ENCODE data around the gene RXRG. TPM values are rescaled to one million over a fixed set of nuclear protein-coding genes. Genes with fewer than 3 reads are reported as not detected.
"Not testable (repeated sequence)": the region's sequence is repeated elsewhere in the genome, so short reads cannot be mapped to it uniquely, and the experiment has no call there.

RXRG gene
- total RNA-seq (2014; rRNA removed; shearing (Covaris generic); ENCODE audit: low replicate concordance), result not detected in 2 replicates

DNA sequence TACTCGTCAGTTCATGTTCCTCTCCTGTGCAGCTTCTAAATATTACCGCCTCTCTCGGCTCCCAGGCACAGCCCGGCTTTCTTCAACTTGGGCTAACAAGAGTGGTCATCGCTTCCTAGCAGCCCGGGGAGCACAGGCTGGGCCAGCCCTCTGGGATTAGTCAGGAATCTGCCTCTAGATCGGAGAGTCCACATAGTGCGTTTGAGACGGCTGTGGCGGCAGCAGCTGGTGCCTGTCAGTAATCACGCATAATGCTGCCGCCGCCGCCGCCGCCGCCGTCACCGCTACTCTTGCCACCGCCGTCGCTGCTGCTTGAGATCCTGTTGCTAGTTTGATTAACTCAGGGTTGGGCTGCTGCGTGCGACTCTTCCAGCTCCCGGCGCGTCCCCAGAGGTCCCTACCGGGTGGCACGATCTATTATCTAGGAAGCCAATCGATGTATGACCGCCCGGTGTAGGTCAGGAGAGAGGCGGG lies at the start of gene RXRG:
RXRG (minus strand) TSS at position 230 of the 474 bp plus-strand sequence. CDS start 233 bp downstream, outside the sequence.
- DNase-seq (ENCODE audit: low read depth), result no peak
- in situ Hi-C loops (cut with HindIII; ENCODE audit: low pct_unique_long_range_greater_than_20kb, low sequenced_read_pairs), result no loop called here

GRCh38 chr1:165492845-165493373 lies 48.0 kb upstream of the RXRG start:
- in situ Hi-C loops (cut with HindIII; ENCODE audit: low pct_unique_long_range_greater_than_20kb, low sequenced_read_pairs), result no loop called here
- no peak for DNase-seq (ENCODE audit: low read depth)

- DNase-seq (ENCODE audit: low read depth), result no peak
- in situ Hi-C loops (cut with HindIII; ENCODE audit: low pct_unique_long_range_greater_than_20kb, low sequenced_read_pairs), result no loop called here
Observed at GRCh38 chr1:165490175-165490574, 45.2 kb upstream of the RXRG start.

DNA sequence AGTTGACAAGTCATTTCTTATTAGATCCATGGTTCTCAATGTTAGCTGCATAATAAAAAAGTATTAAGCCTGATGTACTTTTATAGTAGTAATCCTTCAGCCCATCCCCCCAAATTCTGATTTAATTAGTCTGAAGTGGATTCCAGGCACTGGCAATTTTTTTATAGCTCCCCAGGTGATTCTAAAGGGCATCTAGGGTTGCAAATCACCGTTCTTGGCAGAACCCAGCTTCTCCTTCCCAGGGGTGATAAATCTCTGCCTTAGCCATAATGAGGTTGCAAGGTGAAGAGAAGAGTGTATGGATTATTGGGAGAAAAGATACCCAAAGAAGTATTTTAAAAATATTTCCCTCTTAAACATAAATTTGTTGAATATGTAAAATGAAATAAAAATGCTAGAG lies 43.0 kb upstream of the RXRG start:
- in situ Hi-C loops (cut with HindIII; ENCODE audit: low pct_unique_long_range_greater_than_20kb, low sequenced_read_pairs), result no loop called here
- no peak for DNase-seq (ENCODE audit: low read depth)

DNA sequence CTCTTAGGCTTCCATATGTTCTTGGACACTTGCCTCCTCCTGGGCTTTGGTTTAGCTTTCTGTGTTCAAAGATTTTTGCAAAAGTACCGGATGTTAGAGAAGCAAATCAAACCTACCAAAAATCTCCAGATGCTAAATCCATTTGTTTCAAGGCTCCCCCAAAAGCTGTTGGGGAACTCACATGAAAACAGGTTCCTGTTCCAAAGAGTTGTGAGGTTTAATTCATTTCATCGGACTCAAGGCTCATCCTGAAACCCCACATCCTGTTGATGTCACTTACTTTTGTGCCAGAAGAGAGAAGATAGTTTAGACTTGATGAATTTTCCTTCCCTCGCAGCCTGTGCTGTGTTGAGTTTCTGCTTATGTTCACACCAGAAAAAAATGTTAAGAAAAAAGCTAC lies 41.7 kb upstream of the RXRG start:
- in situ Hi-C loops (cut with HindIII; ENCODE audit: low pct_unique_long_range_greater_than_20kb, low sequenced_read_pairs), result no loop called here
- no peak for DNase-seq (ENCODE audit: low read depth)

DNA sequence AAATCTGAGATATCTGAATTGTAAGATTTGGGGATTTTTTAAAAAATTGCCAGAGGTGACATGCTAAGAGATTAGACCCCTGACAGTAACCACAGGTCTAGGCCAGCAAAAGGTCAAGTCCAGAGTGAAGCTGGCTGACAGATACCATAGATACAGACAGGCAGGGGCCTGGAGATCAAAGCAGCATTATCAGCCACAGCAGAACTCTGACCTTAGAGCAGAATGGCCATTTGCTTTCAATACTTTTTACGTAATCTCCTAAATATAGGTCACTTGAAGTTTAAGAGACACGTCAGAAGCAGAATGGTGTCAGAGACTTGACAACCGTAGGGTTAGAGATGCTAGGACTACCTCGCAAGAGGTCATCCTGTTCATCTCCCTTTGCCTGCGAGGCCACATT lies 40.8 kb upstream of the RXRG start:
- in situ Hi-C loops (cut with HindIII; ENCODE audit: low pct_unique_long_range_greater_than_20kb, low sequenced_read_pairs), result no loop called here
- DNase-seq (ENCODE audit: low read depth), result no peak

DNA sequence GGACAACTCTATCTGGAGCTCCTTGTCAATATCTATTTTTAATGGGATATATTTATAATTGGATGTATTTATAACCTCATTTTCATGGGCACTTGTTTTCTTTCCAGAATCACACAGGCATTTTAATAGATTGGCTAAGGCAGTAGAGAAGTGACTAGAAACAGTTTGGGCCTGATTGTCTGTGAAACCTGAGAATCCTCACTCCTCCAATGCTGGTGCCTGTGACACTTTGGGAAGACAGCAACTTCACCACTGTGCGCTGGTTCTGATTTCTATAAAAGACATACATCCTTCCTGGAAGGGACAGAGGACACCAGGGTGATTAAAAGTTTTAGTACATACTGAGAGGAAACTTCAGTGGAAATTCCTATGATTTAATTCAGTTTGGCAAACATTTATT lies 39.6 kb upstream of the RXRG start:
- in situ Hi-C loops (cut with HindIII; ENCODE audit: low pct_unique_long_range_greater_than_20kb, low sequenced_read_pairs), result no loop called here
- DNase-seq (ENCODE audit: low read depth), result no peak

DNA sequence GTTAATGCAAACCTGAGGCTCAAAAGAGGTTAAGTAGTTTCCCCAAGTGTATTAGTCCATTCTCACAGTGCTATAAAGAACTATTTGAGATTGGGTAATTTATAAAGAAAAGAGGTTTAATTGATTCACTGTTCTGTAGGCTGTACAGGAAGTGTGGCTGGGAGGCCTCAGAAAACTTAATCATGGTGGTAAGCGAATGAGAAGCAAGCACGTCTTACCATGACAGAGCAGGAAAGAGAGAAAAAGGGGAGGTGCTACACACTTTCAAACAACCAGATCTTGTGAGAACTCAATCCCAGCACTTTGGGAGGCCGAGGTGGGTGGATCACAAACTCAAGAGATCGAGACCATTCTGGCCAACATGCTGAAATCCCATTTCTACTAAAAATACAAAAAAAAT lies 38.5 kb upstream of the RXRG start:
- no peak for DNase-seq (ENCODE audit: low read depth)
- in situ Hi-C loops (cut with HindIII; ENCODE audit: low pct_unique_long_range_greater_than_20kb, low sequenced_read_pairs), result no loop called here

- in situ Hi-C loops (cut with HindIII; ENCODE audit: low pct_unique_long_range_greater_than_20kb, low sequenced_read_pairs), result no loop called here
- DNase-seq (ENCODE audit: low read depth), result peak; percentile 68
Observed at GRCh38 chr1:165481820-165482532, 37.0 kb upstream of the RXRG start.

DNA sequence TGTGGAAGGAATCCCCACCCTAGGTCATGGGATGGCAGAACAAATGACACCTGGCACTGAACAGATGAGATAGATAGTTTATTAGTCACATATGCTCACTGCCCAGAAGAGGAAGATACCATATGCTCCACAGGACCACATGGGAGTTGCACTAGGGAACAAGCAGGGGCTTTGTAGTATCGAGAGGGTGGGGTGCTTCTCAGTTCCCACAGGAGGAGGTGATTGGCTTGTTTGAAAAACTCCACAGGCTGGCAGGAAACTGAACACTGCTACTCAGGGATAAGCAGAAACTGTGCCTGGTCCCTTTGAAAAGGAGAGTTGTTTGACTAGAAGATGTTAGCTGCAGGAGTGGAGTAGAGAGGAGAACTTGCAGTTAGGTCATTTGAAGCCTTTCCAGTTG lies 31.9 kb upstream of the RXRG start:
- DNase-seq (ENCODE audit: low read depth), result no peak
- in situ Hi-C loops (cut with HindIII; ENCODE audit: low pct_unique_long_range_greater_than_20kb, low sequenced_read_pairs), result no loop called here

GRCh38 chr1:165474196-165474595 lies 29.3 kb upstream of the RXRG start:
- DNase-seq (ENCODE audit: low read depth), result no peak
- in situ Hi-C loops (cut with HindIII; ENCODE audit: low pct_unique_long_range_greater_than_20kb, low sequenced_read_pairs), result no loop called here

DNA sequence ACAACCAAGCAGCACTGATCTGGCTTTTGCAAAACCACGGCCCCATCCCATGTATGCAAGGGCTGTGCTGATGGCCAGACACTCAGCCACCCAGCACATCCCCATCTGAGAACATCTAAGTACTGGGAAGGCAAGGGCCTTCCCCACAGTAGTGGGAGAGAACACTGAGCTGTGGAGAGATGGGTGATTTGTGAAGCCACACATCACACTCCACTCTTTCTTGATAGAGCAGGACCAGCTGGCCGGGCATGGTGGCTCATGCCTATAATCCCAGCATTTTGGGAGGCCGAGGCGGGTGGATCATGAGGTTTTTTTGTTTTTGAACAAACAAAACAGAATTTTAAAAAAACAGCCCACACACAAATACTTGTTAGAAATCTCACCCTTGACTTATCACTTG lies 28.2 kb upstream of the RXRG start:
- DNase-seq (ENCODE audit: low read depth), result no peak
- in situ Hi-C loops (cut with HindIII; ENCODE audit: low pct_unique_long_range_greater_than_20kb, low sequenced_read_pairs), result no loop called here

DNA sequence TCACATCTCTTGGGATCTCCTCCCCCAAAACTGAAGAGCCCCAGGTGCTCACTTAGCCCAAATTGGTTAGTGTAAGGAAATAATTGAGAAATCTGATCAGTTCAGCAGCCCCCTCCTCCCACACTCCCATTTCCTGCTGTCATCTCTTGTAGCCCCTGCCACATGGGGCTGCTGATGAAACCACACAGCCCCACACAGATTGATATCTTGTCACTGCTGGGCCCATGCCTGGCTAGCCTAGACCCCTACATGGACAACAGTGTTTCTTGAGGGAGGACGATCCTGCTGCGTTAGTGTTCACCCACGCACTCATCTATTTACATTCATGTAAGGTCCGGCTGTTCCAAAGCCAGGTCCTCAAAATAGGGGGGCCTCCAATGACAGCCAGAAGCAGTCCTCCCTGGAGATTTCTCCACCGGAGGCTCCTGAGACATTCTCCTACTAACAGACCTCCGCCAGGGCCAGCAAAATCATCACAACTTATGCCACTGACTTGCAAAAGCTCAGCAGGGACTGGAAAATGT lies 23.9 kb upstream of the RXRG start:
- no peak for DNase-seq (ENCODE audit: low read depth)

DNA sequence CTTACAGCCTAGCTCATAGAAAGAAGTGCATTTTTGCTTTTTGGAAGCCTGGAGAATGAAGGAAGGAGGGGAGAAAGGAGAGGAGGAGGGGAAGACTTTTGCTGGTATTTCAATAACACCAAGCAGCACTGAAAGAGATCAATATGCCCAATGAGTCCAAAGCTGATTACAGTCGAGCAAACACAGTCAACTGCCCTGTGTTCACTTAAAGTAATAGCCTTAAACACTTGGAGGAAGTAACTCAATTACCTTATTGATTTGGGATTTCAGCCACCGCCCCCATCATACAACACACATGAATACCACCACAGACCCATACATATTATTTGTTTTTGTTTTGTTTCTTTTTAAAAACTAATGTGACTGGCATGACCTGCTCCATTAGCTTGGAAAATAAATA lies 23.3 kb upstream of the RXRG start:
- no peak for DNase-seq (ENCODE audit: low read depth)
- in situ Hi-C loops (cut with HindIII; ENCODE audit: low pct_unique_long_range_greater_than_20kb, low sequenced_read_pairs), result no loop called here

More for the DNA sequence above, 23.9 kb upstream of the RXRG start:
- in situ Hi-C loops (cut with HindIII; ENCODE audit: low pct_unique_long_range_greater_than_20kb, low sequenced_read_pairs), result no loop called here

DNA sequence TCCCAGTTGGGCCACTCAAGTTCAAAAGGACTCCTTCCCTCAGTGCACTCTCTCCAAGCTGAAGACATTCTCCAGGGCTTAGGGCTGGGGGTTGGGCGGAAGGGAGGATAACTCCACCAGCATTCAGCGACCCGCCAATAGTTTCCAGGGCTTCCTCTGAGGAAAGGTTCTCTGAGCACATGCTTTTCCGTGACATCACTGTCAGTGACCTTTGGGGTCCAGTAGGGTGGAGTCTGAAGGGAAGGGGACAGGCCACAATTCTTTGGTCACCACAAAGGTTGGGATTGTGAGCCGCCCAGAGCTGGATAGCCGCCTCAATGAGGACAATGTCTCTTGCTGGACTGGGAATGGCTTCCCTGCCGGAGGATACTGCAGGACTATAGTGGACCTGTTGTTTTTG lies 22.8 kb upstream of the RXRG start:
- in situ Hi-C loops (cut with HindIII; ENCODE audit: low pct_unique_long_range_greater_than_20kb, low sequenced_read_pairs), result no loop called here

DNA sequence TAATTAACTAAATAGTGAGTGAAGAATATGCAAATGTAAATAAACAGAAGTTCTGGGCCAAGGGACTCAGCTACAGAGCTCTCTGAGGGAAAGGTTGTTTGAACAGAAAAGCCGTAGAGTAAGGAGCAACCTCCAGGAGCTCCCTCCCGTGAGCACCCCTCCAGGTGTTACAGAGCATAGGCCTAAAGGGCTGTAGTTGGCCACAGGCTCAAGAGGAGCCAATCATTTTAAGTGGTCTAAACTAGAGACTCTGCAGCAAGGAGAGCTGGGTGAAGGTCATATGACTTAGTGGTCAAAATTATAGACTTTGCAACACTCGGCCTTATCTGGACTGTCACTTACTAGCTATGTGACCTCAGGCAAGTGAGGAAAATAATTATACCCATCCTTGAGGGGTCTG lies 19.1 kb upstream of the RXRG start:
- DNase-seq (ENCODE audit: low read depth), result no peak
- in situ Hi-C loops (cut with HindIII; ENCODE audit: low pct_unique_long_range_greater_than_20kb, low sequenced_read_pairs), result no loop called here

More for the DNA sequence above, 22.8 kb upstream of the RXRG start:
- DNase-seq (ENCODE audit: low read depth), result no peak

DNA sequence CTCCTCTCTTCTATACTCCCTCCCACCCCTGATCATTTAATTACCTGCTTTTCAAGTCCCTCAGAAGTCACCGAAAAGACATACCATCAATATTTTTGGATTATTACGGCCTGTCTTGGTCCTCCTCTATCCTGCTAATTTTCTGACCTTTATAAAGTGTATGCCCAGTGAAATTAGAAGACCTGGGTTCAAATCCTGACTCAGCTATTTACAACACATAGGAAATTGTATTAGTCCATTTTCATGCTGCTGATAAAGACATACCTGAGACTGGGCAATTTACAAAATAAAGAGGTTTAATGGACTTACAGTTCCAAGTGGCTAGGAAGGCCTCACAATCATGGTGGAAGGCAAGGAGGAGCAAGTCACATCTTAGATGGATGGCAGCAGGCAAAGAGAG lies 14.8 kb upstream of the RXRG start:
- DNase-seq (ENCODE audit: low read depth); in situ Hi-C loops (cut with HindIII; ENCODE audit: low pct_unique_long_range_greater_than_20kb, low sequenced_read_pairs): not testable (repeated sequence)

- no peak for DNase-seq (ENCODE audit: low read depth)
- in situ Hi-C loops (cut with HindIII; ENCODE audit: low pct_unique_long_range_greater_than_20kb, low sequenced_read_pairs), result no loop called here
Observed at GRCh38 chr1:165456861-165457260, 11.9 kb upstream of the RXRG start.

DNA sequence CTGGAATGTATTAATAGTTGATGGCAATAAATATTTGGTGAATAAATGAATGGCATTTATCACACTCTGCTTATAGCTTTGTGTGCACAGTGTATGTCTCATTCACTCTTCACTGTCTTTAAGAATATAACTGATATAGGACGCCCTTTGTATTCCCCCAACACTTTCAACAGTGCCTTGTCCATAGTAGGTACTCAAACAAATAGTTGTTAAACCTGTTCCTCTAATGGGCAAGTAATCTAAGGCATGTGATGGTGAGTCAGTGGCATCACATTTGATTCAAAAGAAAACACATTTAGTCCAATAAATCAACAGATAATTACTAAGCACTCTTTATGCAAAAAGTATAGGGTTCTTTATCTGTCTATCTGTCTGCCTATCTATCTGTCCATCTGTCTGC lies 11.2 kb upstream of the RXRG start:
- no peak for DNase-seq (ENCODE audit: low read depth)
- in situ Hi-C loops (cut with HindIII; ENCODE audit: low pct_unique_long_range_greater_than_20kb, low sequenced_read_pairs), result no loop called here

GRCh38 chr1:165455111-165455510 lies 10.2 kb upstream of the RXRG start:
- in situ Hi-C loops (cut with HindIII; ENCODE audit: low pct_unique_long_range_greater_than_20kb, low sequenced_read_pairs), result no loop called here
- no peak for DNase-seq (ENCODE audit: low read depth)

Measured in Caki2 (cell line).